Measurements from ENCODE around the gene MLANA.

Gene MLANA

GRCh38 chr9:5896863-5897262 is 6.2 kb downstream of the MLANA start:
- no peaks in the 10 kb centered on the region for H3K9me3 ChIP-seq (ENCODE audit: control insufficient read depth, insufficient read depth, low read depth, low read length)
- no peaks in the 10 kb centered on the region for H3K36me3 ChIP-seq (ENCODE audit: control insufficient read depth in 2 of 2, insufficient read depth in 1 of 2, low read length in 2 of 2)
- 0 out of 2 replicates have a peak, but pooled peaks cover 2% of the 10 kb centered on the region for H3K4me1 ChIP-seq (ENCODE audit: control insufficient read depth, insufficient read depth, low read length)
- no peak overlapping the region for H3K4me3 ChIP-seq (ENCODE audit: low read depth, low read length)
- no peak overlapping the region for H3K27ac ChIP-seq (ENCODE audit: extremely low read depth, low read depth, low read length)
- ChIA-PET POLR2A (interaction anchor here (1.0 kb wide), 1 partner anchor 10 kb away, joined by 3 read pairs; no protein-coding TSS in a partner anchor), CTCF (interaction anchor here (0.5 to 3.6 kb wide), 3 partner anchors 10 to 128 kb away, joined by 3 to 36 read pairs (median 6); no protein-coding TSS in a partner anchor)
- TF ChIP-seq KLF9 (tag by site-specific recombination; IDR thresholded peaks at IDR 0.05; ENCODE audit: low read depth) = no peak
- no peak for TF ChIP-seq ZNF302 (tag by site-specific recombination; IDR thresholded peaks at IDR 0.05; ENCODE audit: low read depth)
- TF ChIP-seq ZNF24 (tag by site-specific recombination; IDR thresholded peaks at IDR 0.05) = no peak
- TF ChIP-seq ZFP37 (tag by site-specific recombination; IDR thresholded peaks at IDR 0.05) = no peak

GRCh38 chr9:5897851-5898250 is 7.2 kb downstream of the MLANA start:
- no peaks in the 10 kb centered on the region for H3K36me3 ChIP-seq (ENCODE audit: control insufficient read depth in 2 of 2, insufficient read depth in 1 of 2, low read length in 2 of 2)
- H3K4me3 ChIP-seq (ENCODE audit: low read depth, low read length) = no peak overlapping the region
- ChIA-PET CTCF (interaction anchor here (0.7 to 4.3 kb wide), 3 partner anchors 10 to 95 kb away, joined by 3 to 31 read pairs (median 4); no protein-coding TSS in a partner anchor), POLR2A (no interaction called here)
- H3K9me3 ChIP-seq (ENCODE audit: control insufficient read depth, insufficient read depth, low read depth, low read length) = no peaks in the 10 kb centered on the region
- no peak for TF ChIP-seq HIC1 (tag by site-specific recombination; IDR thresholded peaks at IDR 0.05)
- no peak for TF ChIP-seq ZNF791 (tag by site-specific recombination; IDR thresholded peaks at IDR 0.05)
- TF ChIP-seq GFI1B (tag by site-specific recombination; IDR thresholded peaks at IDR 0.05) = no peak
- no peak for TF ChIP-seq ZNF580 (tag by site-specific recombination; IDR thresholded peaks at IDR 0.05)
- no peak for TF ChIP-seq ZSCAN4 (tag by site-specific recombination; IDR thresholded peaks at IDR 0.05)
- no peak for TF ChIP-seq ZSCAN16 (tag by site-specific recombination; IDR thresholded peaks at IDR 0.05)
- no peak for TF ChIP-seq MZF1 (tag by site-specific recombination; IDR thresholded peaks at IDR 0.05; ENCODE audit: borderline replicate concordance)
- no peak for TF ChIP-seq ZNF112 (tag by site-specific recombination; IDR thresholded peaks at IDR 0.05)
- TF ChIP-seq INSM2 (tag by site-specific recombination; IDR thresholded peaks at IDR 0.05) = no peak
- no peak for TF ChIP-seq MYNN (tag by site-specific recombination; IDR thresholded peaks at IDR 0.05; ENCODE audit: borderline replicate concordance)
- no peak for TF ChIP-seq ZNF514 (tag by site-specific recombination; IDR thresholded peaks at IDR 0.05)
- TF ChIP-seq YY1 (tag by site-specific recombination; IDR thresholded peaks at IDR 0.05) = no peak
- TF ChIP-seq ZNF707 (tag by site-specific recombination; IDR thresholded peaks at IDR 0.05) = no peak
- no peak for TF ChIP-seq ZNF654 (tag by site-specific recombination; IDR thresholded peaks at IDR 0.05; ENCODE audit: low read depth)
- TF ChIP-seq ZNF501 (tag by site-specific recombination; IDR thresholded peaks at IDR 0.05) = no peak
- TF ChIP-seq FEZF1 (tag by site-specific recombination; IDR thresholded peaks at IDR 0.05) = no peak
- TF ChIP-seq ZNF341 (tag by site-specific recombination; IDR thresholded peaks at IDR 0.05; ENCODE audit: low read depth) = no peak
- H3K27ac ChIP-seq (ENCODE audit: extremely low read depth, low read depth, low read length) = no peak overlapping the region
- H3K4me1 ChIP-seq (ENCODE audit: control insufficient read depth, insufficient read depth, low read length) = 0 out of 2 replicates have a peak, but pooled peaks cover under 1% of the 10 kb centered on the region

All from HEK293 (cell line).